ENCODE measurements around the gene GPAM.

Gene GPAM

GRCh38 chr10:112221545-112221944 is 38.0 kb upstream of the GPAM start:
- CTCF ChIA-PET = interaction anchor here (0.6 kb wide), 1 partner anchor 93 kb away, joined by 3 read pairs; no protein-coding TSS in a partner anchor
- POLR2A ChIA-PET (ENCODE audit: low non-redundant PET) = no interaction called here
- no peak for TF ChIP-seq CTCF (conservative IDR thresholded peaks at IDR 0.05; ENCODE audit: low read depth)
- no peak overlapping the region for H3K27ac ChIP-seq
- no peak for DNase-seq (ENCODE audit: low spot score)

GRCh38 chr10:112218960-112219359 is 35.4 kb upstream of the GPAM start:
- ChIA-PET CTCF (no interaction called here), POLR2A (ENCODE audit: low non-redundant PET) (no interaction called here)
- TF ChIP-seq CTCF (conservative IDR thresholded peaks at IDR 0.05; ENCODE audit: low read depth) = no peak
- no peak for DNase-seq (ENCODE audit: low spot score)
- no peak overlapping the region for H3K27ac ChIP-seq

GRCh38 chr10:112218036-112218390 is 34.4 kb upstream of the GPAM start:
- POLR2A ChIA-PET (ENCODE audit: low non-redundant PET) = no interaction called here

GRCh38 chr10:112217386-112218035 is 33.9 kb upstream of the GPAM start:
- DNase-seq (ENCODE audit: low spot score) = no peak
- ChIA-PET CTCF (no interaction called here), POLR2A (ENCODE audit: low non-redundant PET) (no interaction called here)
- no peak for TF ChIP-seq CTCF (conservative IDR thresholded peaks at IDR 0.05; ENCODE audit: low read depth)
- H3K27ac ChIP-seq = no peak overlapping the region

More at GRCh38 chr10:112218036-112218390, 34.4 kb upstream of the GPAM start:
- CTCF ChIA-PET = no interaction called here
- H3K27ac ChIP-seq = no peak overlapping the region
- no peak for TF ChIP-seq CTCF (conservative IDR thresholded peaks at IDR 0.05; ENCODE audit: low read depth)
- no peak for DNase-seq (ENCODE audit: low spot score)

DNA sequence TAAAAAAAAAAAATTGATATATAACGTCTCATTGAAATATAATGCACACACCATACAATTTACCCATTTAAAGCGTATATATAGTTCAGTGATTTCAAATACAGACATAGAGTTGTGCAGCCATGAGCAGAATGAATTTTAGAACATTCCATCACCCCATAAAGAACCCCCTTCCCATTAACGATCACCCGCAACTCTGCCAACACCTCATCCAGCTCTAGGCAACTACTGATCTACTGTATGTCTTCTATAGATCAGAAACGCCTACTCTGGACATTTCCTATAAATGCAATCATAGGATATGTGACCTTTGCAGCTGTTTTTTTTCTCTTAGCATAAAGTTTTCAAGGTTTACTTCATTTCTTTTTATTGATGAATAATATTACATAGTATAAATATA is 33.4 kb upstream of the GPAM start:
- POLR2A ChIA-PET (ENCODE audit: low non-redundant PET) = no interaction called here
- DNase-seq (ENCODE audit: low spot score) = no peak
- TF ChIP-seq CTCF (conservative IDR thresholded peaks at IDR 0.05; ENCODE audit: low read depth) = no peak
- CTCF ChIA-PET = no interaction called here
- no peak overlapping the region for H3K27ac ChIP-seq

- CTCF ChIA-PET = interaction anchor here (0.6 kb wide), 1 partner anchor 180 kb away, joined by 3 read pairs; no protein-coding TSS in a partner anchor
Measured at GRCh38 chr10:112216151-112216550, 32.6 kb upstream of the GPAM start.

More at GRCh38 chr10:112216151-112216550, 32.6 kb upstream of the GPAM start:
- no peak overlapping the region for H3K27ac ChIP-seq
- TF ChIP-seq CTCF (conservative IDR thresholded peaks at IDR 0.05; ENCODE audit: low read depth) = no peak
- POLR2A ChIA-PET (ENCODE audit: low non-redundant PET) = no interaction called here
- DNase-seq (ENCODE audit: low spot score) = no peak
